Measurements from ENCODE around the gene NFAT5. TPM values are rescaled to one million over a fixed set of nuclear protein-coding genes. Genes with fewer than 3 reads are reported as not detected.

Gene NFAT5
- total RNA-seq, 2 experiments from 2014 or later = 19.5 to 21.2 TPM

GRCh38 chr16:69712277-69712676, 146.5 kb downstream of the NFAT5 start:
- ATAC-seq (ENCODE audit: poor library complexity) (no peak), DNase-seq (no peak)
- no peaks in the 10 kb centered on the region for H3K4me1 ChIP-seq (ENCODE audit: insufficient read depth, low read length)
- intact Hi-C loops (cut with DNase I, micrococcal nuclease) = no loop called here
- H3K27me3 Mint-ChIP-seq = no peaks in the 10 kb centered on the region
- no peak overlapping the region for H3K27ac ChIP-seq (ENCODE audit: low read depth in 1 of 2, low read length in 2 of 2)
- H3K9me3 ChIP-seq (ENCODE audit: control insufficient read depth in 1 of 2, insufficient read depth in 1 of 2, low read length in 2 of 2) = no peaks in the 10 kb centered on the region
- H3K4me3 ChIP-seq (ENCODE audit: low read length) = no peak overlapping the region
- H3K36me3 ChIP-seq (ENCODE audit: insufficient read depth, low read length) = no peaks in the 10 kb centered on the region
- no peaks in the 10 kb centered on the region for H3K9me3 Mint-ChIP-seq
- no peak overlapping the region for H3K27ac Mint-ChIP-seq
- no peak for TF ChIP-seq CTCF (IDR thresholded peaks at IDR 0.05)
- no peak overlapping the region for H3K4me3 Mint-ChIP-seq
- CTCF ChIA-PET = no interaction called here
- peaks cover 4% of the 10 kb centered on the region for H3K4me1 Mint-ChIP-seq (ENCODE audit: low read depth)
- POLR2A ChIA-PET = no interaction called here
- H3K27me3 ChIP-seq (ENCODE audit: control insufficient read depth in 1 of 2, insufficient read depth in 2 of 2, low read length in 2 of 2) = no peaks in the 10 kb centered on the region
- no peaks in the 10 kb centered on the region for H3K36me3 Mint-ChIP-seq (ENCODE audit: low read depth)

- Mint-ChIP-seq H3K4me3 (no peak overlapping the region), H3K27ac (no peak overlapping the region), H3K27me3 (no peaks in the 10 kb centered on the region), H3K4me1 (ENCODE audit: low read depth) (peaks cover 4% of the 10 kb centered on the region), H3K36me3 (ENCODE audit: low read depth) (no peaks in the 10 kb centered on the region), H3K9me3 (no peaks in the 10 kb centered on the region)
- no peaks in the 10 kb centered on the region for H3K27me3 ChIP-seq (ENCODE audit: control insufficient read depth in 1 of 2, insufficient read depth in 2 of 2, low read length in 2 of 2)
- H3K9me3 ChIP-seq (ENCODE audit: control insufficient read depth in 1 of 2, insufficient read depth in 1 of 2, low read length in 2 of 2) = no peaks in the 10 kb centered on the region
- DNase-seq = no peak
- no peaks in the 10 kb centered on the region for H3K36me3 ChIP-seq (ENCODE audit: insufficient read depth, low read length)
- H3K27ac ChIP-seq (ENCODE audit: low read depth in 1 of 2, low read length in 2 of 2) = no peak overlapping the region
- CTCF ChIA-PET = no interaction called here
- ATAC-seq (ENCODE audit: poor library complexity) = no peak
- no peaks in the 10 kb centered on the region for H3K4me1 ChIP-seq (ENCODE audit: insufficient read depth, low read length)
- no peak for TF ChIP-seq CTCF (IDR thresholded peaks at IDR 0.05)
- intact Hi-C loops (cut with DNase I, micrococcal nuclease) = no loop called here
- POLR2A ChIA-PET = interaction anchor here (0.5 kb wide), 1 partner anchor 392 kb away, joined by 3 read pairs; no protein-coding TSS in a partner anchor
- no peak overlapping the region for H3K4me3 ChIP-seq (ENCODE audit: low read length)
These were observed 147.3 kb downstream of the NFAT5 start for GRCh38 chr16:69712914-69713581.

- TF ChIP-seq CTCF (IDR thresholded peaks at IDR 0.05) = no peak
- ChIA-PET CTCF (no interaction called here), POLR2A (interaction anchor here (1.3 kb wide), 1 partner anchor 9 kb away, joined by 3 read pairs; the partner anchor contains the start of gene NQO1)
- ATAC-seq (ENCODE audit: poor library complexity) (no peak), DNase-seq (no peak)
- no peaks in the 10 kb centered on the region for H3K27me3 Mint-ChIP-seq
- H3K27ac ChIP-seq (ENCODE audit: low read depth in 1 of 2, low read length in 2 of 2) = no peak overlapping the region
- H3K36me3 Mint-ChIP-seq (ENCODE audit: low read depth) = no peaks in the 10 kb centered on the region
- no peaks in the 10 kb centered on the region for H3K9me3 Mint-ChIP-seq
- no peak overlapping the region for H3K4me3 Mint-ChIP-seq
- H3K27ac Mint-ChIP-seq = no peak overlapping the region
- intact Hi-C loops (cut with DNase I, micrococcal nuclease) = no loop called here
- H3K27me3 ChIP-seq (ENCODE audit: control insufficient read depth in 1 of 2, insufficient read depth in 2 of 2, low read length in 2 of 2) = no peaks in the 10 kb centered on the region
- H3K4me1 Mint-ChIP-seq (ENCODE audit: low read depth) = no peaks in the 10 kb centered on the region
- no peak overlapping the region for H3K4me3 ChIP-seq (ENCODE audit: low read length)
- no peaks in the 10 kb centered on the region for H3K36me3 ChIP-seq (ENCODE audit: insufficient read depth, low read length)
- H3K9me3 ChIP-seq (ENCODE audit: control insufficient read depth in 1 of 2, insufficient read depth in 1 of 2, low read length in 2 of 2) = no peaks in the 10 kb centered on the region
- H3K4me1 ChIP-seq (ENCODE audit: insufficient read depth, low read length) = no peaks in the 10 kb centered on the region
These were observed 151.3 kb downstream of the NFAT5 start for GRCh38 chr16:69717066-69717465.
